ENCODE results near the gene JKAMP.

JKAMP gene

DNA sequence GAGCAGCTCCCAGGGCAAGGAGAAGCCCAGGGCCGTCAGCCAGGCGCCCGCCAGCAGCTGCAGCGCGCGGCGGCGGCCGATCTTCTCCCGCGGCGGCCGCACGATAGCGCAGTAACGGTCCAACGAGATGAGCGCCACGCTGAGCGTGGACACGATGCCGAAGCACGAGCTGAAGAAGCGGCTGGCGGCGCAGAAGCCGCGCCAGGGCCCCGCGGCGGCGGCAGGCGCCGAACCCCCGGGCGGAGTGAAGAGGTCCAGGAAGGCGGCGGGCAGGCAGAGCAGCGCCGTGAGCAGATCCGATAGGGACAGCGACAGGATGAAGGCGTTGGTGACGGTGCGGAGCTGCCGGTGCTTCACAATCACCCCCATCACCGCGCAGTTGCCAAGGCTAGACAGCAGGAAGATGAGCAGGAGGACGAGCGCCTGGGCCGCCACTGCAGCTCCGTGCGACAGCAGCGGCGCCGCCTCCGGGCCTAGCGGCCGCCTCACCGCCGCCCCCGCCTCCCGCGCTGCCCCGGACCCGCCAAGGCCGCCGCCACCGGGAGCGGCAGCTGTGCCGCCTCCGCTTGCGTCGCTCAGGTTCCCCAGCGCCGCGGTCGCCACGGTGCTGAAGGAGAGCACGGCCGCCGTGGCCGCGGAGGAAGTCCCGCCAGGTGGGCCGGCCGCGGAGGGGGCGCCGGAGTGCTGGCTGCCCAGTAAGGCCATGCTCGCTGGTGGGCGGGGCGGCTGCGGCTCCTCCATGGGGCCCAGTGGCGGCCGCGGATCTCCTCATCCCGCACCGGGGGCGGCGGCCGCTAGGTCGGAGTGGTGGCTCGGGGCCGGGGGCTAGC lies 19.6 kb upstream of the JKAMP start:
- H3K4me3 ChIP-seq (ENCODE audit: low read depth, low read length), result peak overlapping the region; percentile 53
- TF ChIP-seq, protein P1, sequence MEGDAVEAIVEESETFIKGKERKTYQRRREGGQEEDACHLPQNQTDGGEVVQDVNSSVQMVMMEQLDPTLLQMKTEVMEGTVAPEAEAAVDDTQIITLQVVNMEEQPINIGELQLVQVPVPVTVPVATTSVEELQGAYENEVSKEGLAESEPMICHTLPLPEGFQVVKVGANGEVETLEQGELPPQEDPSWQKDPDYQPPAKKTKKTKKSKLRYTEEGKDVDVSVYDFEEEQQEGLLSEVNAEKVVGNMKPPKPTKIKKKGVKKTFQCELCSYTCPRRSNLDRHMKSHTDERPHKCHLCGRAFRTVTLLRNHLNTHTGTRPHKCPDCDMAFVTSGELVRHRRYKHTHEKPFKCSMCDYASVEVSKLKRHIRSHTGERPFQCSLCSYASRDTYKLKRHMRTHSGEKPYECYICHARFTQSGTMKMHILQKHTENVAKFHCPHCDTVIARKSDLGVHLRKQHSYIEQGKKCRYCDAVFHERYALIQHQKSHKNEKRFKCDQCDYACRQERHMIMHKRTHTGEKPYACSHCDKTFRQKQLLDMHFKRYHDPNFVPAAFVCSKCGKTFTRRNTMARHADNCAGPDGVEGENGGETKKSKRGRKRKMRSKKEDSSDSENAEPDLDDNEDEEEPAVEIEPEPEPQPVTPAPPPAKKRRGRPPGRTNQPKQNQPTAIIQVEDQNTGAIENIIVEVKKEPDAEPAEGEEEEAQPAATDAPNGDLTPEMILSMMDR (IDR thresholded peaks at IDR 0.05; ENCODE audit: low read depth, low read length), result no peak

DNA sequence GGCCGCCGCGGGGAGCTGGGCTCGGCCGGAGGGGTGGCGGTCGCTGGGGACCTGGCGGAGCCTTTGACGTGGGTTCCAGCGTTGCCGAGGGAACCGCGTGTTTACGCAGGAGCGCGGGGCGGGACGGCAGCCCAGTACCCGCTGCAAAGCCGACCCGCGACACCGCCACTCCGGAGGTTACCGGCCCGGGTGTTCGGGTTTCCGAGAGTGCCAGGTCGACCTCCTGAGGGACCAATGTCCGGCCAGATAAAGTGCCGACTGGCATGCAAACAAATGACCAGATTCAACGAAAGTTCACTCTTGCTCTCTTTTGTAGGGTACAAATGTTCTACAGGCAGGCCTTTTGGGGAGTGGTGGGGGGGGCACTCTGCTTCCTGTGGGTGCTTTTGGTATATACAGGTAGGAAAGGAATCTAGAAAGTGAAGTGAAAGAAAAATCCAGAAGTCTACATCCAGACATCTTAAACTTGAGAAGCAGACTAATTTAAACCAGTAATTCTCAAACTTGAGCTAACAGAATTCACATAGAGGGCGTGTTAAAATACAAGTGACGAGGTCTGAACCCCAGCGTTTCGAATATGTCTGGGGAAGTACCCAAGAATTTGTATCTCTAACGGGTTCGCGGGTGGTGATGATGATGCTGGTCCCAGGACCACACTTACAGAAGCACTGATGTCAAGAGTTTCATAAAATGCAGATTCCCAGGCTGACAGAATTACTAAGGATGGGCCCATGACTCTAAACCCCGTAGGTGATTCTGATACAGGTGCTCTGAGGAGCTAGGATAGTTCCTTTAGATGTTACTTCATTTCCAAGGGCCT lies 18.8 kb upstream of the JKAMP start, which contains the start of gene GPR135:
GPR135 (minus strand) TSS at position 65 of the 820 bp plus-strand sequence. CDS start 154 bp downstream, outside the sequence.
- H3K4me3 ChIP-seq (ENCODE audit: low read depth, low read length), result peak within 1 kb of the TSS; percentile 53
- TF ChIP-seq, protein P1 (IDR thresholded peaks at IDR 0.05; ENCODE audit: low read depth, low read length), result no peak

DNA sequence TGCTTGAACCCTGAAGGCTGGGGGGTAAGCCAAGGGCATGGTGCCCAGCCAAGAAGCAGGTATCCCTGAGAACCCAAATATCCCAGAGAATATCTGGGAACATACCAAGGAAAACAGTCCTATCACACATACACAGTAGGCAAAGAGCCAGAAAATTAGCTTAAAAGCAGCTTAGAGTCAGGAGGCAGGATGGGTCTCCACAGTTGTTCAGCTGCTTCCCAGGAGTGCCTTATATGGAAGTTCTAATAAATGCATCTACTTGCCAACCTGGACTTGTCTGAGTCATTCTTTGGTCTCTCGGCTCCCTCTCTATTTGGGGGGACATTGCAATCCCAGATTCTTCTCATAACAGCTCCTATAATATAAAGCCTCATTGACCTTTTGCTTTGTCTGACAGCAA lies 10.1 kb upstream of the JKAMP start:
- no peak overlapping the region for H3K4me3 ChIP-seq (ENCODE audit: low read depth, low read length)
- TF ChIP-seq, protein P1 (IDR thresholded peaks at IDR 0.05; ENCODE audit: low read depth, low read length), result no peak

DNA sequence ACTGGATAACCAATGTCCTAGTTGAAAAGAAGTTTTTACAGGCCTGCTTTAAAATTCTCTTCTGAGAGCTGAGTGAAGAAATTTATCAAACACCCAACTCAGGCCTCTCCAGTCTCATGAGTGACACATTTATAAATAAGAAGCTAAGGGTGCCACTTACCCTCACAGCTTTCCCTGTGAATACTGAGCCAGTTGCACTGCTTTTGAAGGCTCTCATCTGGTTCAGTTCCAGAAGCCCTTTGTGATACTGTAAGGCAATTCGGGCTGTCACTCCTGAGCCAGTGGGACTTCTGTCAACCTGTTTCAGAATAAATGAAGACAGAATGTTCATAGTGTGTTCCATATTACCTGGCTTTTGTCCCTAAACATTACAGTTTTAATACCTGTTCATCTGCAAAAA lies 8.6 kb upstream of the JKAMP start:
- no peak overlapping the region for H3K4me3 ChIP-seq (ENCODE audit: low read depth, low read length)
- TF ChIP-seq, protein P1 (IDR thresholded peaks at IDR 0.05; ENCODE audit: low read depth, low read length), result no peak

DNA sequence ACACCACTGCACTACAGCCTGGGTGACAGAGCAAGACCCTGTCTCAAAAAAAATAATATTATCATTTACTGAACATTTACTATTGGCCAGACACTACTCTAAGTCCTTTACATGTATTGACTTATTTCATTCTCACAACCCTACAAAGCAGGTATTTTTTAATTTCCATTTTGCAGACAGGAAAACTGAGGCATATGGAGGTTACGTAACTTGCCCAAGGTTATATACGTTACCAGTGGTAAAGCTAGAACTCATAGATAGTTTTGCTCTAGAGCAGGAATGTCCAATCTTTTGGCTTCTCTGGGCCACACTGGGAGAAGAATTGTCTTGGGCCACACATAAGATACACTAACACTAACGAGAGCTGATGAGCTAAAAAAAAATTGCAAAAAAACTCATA lies 5.8 kb upstream of the JKAMP start:
- TF ChIP-seq, protein P1 (IDR thresholded peaks at IDR 0.05; ENCODE audit: low read depth, low read length), result no peak
- H3K4me3 ChIP-seq (ENCODE audit: low read depth, low read length), result no peak overlapping the region

DNA sequence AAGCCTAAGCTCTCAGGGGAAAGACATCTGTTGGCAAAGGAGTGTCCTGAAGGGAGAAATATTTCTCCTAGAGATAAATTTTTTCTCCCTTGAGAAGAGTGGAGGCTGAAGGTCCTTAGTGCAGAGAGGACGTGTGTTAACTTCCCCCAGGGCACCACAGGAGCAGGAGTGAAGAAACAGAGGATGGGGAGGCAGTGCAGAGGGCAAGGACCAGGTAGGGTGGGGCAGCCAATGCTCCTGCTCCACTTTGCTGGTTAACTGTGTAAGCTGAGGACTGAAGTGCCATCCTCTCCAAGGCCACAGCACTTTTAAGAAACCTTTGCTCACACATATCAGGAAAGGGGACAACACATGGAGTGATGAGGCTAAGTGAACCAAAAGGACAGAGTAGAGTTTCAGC lies 4.2 kb upstream of the JKAMP start:
- TF ChIP-seq, protein P1 (IDR thresholded peaks at IDR 0.05; ENCODE audit: low read depth, low read length), result no peak
- H3K4me3 ChIP-seq (ENCODE audit: low read depth, low read length), result no peak overlapping the region

GRCh38 chr14:59481407-59481806 lies 2.9 kb upstream of the JKAMP start:
- peak overlapping the region; percentile 80 for H3K4me3 ChIP-seq (ENCODE audit: low read depth, low read length)

More at GRCh38 chr14:59481407-59481806, 2.9 kb upstream of the JKAMP start:
- TF ChIP-seq, protein P1 (IDR thresholded peaks at IDR 0.05; ENCODE audit: low read depth, low read length), result no peak
